OCI-LY1 (cell line): ENCODE results near the gene DHCR7.

Experiments used
- EZH2 ChIP-seq: fragments of 200-600 bp; sonication (generic), shearing (Covaris generic); IDR thresholded peaks from 2 replicates; pipeline ENCODE4 v1.8.0; 2017; ENCODE audit warnings: borderline replicate concordance, mixed run types, mild to moderate bottlenecking, antibody characterized with exemption, low read length, moderate library complexity, mixed read lengths
- TF ChIP-seq, protein P1 (sequence below): fragments of 200-600 bp; sonication (generic), shearing (Covaris generic); IDR thresholded peaks from 2 replicates; pipeline ENCODE4 v1.5.1; 2017; ENCODE audit warnings: mild to moderate bottlenecking, antibody characterized with exemption, low read length, moderate library complexity, mixed read lengths

GRCh38 chr11:71414645-71415044 is 33.5 kb downstream of the DHCR7 start:
- TF ChIP-seq, protein P1, sequence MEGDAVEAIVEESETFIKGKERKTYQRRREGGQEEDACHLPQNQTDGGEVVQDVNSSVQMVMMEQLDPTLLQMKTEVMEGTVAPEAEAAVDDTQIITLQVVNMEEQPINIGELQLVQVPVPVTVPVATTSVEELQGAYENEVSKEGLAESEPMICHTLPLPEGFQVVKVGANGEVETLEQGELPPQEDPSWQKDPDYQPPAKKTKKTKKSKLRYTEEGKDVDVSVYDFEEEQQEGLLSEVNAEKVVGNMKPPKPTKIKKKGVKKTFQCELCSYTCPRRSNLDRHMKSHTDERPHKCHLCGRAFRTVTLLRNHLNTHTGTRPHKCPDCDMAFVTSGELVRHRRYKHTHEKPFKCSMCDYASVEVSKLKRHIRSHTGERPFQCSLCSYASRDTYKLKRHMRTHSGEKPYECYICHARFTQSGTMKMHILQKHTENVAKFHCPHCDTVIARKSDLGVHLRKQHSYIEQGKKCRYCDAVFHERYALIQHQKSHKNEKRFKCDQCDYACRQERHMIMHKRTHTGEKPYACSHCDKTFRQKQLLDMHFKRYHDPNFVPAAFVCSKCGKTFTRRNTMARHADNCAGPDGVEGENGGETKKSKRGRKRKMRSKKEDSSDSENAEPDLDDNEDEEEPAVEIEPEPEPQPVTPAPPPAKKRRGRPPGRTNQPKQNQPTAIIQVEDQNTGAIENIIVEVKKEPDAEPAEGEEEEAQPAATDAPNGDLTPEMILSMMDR, result no peak
- TF ChIP-seq EZH2, result no peak
